ENCODE results near the gene GPX8.

GPX8 gene

GRCh38 chr5:55180016-55180415 lies 20.0 kb downstream of the GPX8 start:
- TF ChIP-seq GABPA (IDR thresholded peaks at IDR 0.05; ENCODE audit: low read depth) (no peak), CTCF (IDR thresholded peaks at IDR 0.05; ENCODE audit: insufficient read depth, low read length) (no peak), REST (IDR thresholded peaks at IDR 0.05; ENCODE audit: insufficient replicate concordance, low read depth) (no peak), POLR2AphosphoS5 (IDR thresholded peaks at IDR 0.05; ENCODE audit: low read depth) (no peak), SPI1 (IDR thresholded peaks at IDR 0.05; ENCODE audit: borderline replicate concordance, low read depth) (no peak)
- Histone ChIP-seq H3K27ac (replicated peaks) (no peak overlapping the region), H3K4me3 (replicated peaks; ENCODE audit: insufficient read depth, low read length) (no peak overlapping the region), H3K27me3 (ENCODE audit: insufficient read depth, poor library complexity, severe bottlenecking) (peaks cover 2% of the 10 kb centered on the region)
- no peak for DNase-seq (ENCODE audit: low read depth in 1 of 2, low spot score in 1 of 2)

- H3K4me3 ChIP-seq (replicated peaks; ENCODE audit: insufficient read depth, low read length) = no peak overlapping the region
- DNase-seq (ENCODE audit: low read depth in 1 of 2, low spot score in 1 of 2) = no peak
- TF ChIP-seq REST (IDR thresholded peaks at IDR 0.05; ENCODE audit: insufficient replicate concordance, low read depth) (no peak), SPI1 (IDR thresholded peaks at IDR 0.05; ENCODE audit: borderline replicate concordance, low read depth) (no peak), CTCF (IDR thresholded peaks at IDR 0.05; ENCODE audit: insufficient read depth, low read length) (no peak), GABPA (IDR thresholded peaks at IDR 0.05; ENCODE audit: low read depth) (no peak), POLR2AphosphoS5 (IDR thresholded peaks at IDR 0.05; ENCODE audit: low read depth) (no peak)
- no peak overlapping the region for H3K27ac ChIP-seq (replicated peaks)
- no peaks in the 10 kb centered on the region for H3K27me3 ChIP-seq (ENCODE audit: insufficient read depth, poor library complexity, severe bottlenecking)
Observed at GRCh38 chr5:55187370-55187769, 27.4 kb downstream of the GPX8 start.

GRCh38 chr5:55188656-55189540 lies 28.9 kb downstream of the GPX8 start:
- TF ChIP-seq REST (IDR thresholded peaks at IDR 0.05; ENCODE audit: insufficient replicate concordance, low read depth) = no peak
- no peak for TF ChIP-seq GABPA (IDR thresholded peaks at IDR 0.05; ENCODE audit: low read depth)
- no peak for TF ChIP-seq CTCF (IDR thresholded peaks at IDR 0.05; ENCODE audit: insufficient read depth, low read length)
- no peak for TF ChIP-seq SPI1 (IDR thresholded peaks at IDR 0.05; ENCODE audit: borderline replicate concordance, low read depth)
- no peak for TF ChIP-seq POLR2AphosphoS5 (IDR thresholded peaks at IDR 0.05; ENCODE audit: low read depth)
- Histone ChIP-seq H3K27ac (replicated peaks) (no peak overlapping the region), H3K27me3 (ENCODE audit: insufficient read depth, poor library complexity, severe bottlenecking) (no peaks in the 10 kb centered on the region), H3K4me3 (replicated peaks; ENCODE audit: insufficient read depth, low read length) (no peak overlapping the region)
- no peak for DNase-seq (ENCODE audit: low read depth in 1 of 2, low spot score in 1 of 2)

All from HL-60 (cell line).